ENCODE measurements around the gene CLEC12A. TPM values are rescaled to one million over a fixed set of nuclear protein-coding genes. Genes with fewer than 3 reads are reported as not detected.
"Not testable (repeated sequence)": the region's sequence is repeated elsewhere in the genome, so short reads cannot be mapped to it uniquely, and the experiment has no call there.

Gene CLEC12A
- total RNA-seq, 4 donors from 2014 or later = 0.64 to 1.5 TPM; not detected in 2

DNA sequence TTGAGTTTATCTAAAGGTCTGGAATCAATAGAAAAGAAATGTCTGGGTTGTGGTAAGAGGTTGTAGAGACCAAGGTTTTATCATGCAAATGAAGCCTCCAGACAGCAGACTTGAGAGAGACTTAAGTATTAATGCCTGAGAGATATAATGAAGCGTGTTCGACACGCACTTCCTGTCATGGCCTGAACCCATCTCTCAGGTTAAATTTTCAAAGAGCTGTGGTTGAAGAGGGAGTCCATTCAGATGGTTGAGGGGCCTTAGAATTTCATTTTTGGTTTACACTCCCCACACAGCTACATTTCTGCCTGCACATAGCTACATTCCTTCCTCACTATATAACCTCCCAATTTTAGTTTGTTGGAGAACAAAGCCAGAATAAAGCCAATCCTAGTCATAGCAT is 10.1 kb upstream of the CLEC12A start:
- H3K4me1 ChIP-seq = no peaks in the 10 kb centered on the region
- H3K27me3 ChIP-seq = no peaks in the 10 kb centered on the region
- WGBS, 2 donors = 88 to 91% methylated on average over 3 of the region's 3 CpGs
- intact Hi-C loops (cut with DNase I) = no loop called here
- no peak overlapping the region for H3K27ac ChIP-seq
- no peak overlapping the region for H3K4me3 ChIP-seq
- DNase-seq = no peak
- TF ChIP-seq CTCF (IDR thresholded peaks at IDR 0.05) (no peak), POLR2A (IDR thresholded peaks at IDR 0.05) (no peak)
- no peaks in the 10 kb centered on the region for H3K9me3 ChIP-seq
- no peaks in the 10 kb centered on the region for H3K36me3 ChIP-seq

- Histone ChIP-seq H3K36me3 (no peaks in the 10 kb centered on the region), H3K9me3 (no peaks in the 10 kb centered on the region), H3K4me1 (no peaks in the 10 kb centered on the region), H3K27ac (no peak overlapping the region), H3K4me3 (no peak overlapping the region), H3K27me3 (no peaks in the 10 kb centered on the region)
- 85 to 90% methylated on average over 3 of the region's 3 CpGs for WGBS, 2 donors
- intact Hi-C loops (cut with DNase I) = no loop called here
- TF ChIP-seq POLR2A (IDR thresholded peaks at IDR 0.05) (no peak), CTCF (IDR thresholded peaks at IDR 0.05) (no peak)
- no peak for DNase-seq
These were observed 9.3 kb upstream of the CLEC12A start for GRCh38 chr12:9961901-9962300.

- no peaks in the 10 kb centered on the region for H3K36me3 ChIP-seq
- no peak for DNase-seq
- no peak for TF ChIP-seq CTCF (IDR thresholded peaks at IDR 0.05)
- TF ChIP-seq POLR2A (IDR thresholded peaks at IDR 0.05) = no peak
- no peaks in the 10 kb centered on the region for H3K27me3 ChIP-seq
- no peak overlapping the region for H3K27ac ChIP-seq
- no peaks in the 10 kb centered on the region for H3K9me3 ChIP-seq
- H3K4me3 ChIP-seq = no peak overlapping the region
- WGBS, 2 donors = 62 to 82% methylated on average over 2 of the region's 2 CpGs
- intact Hi-C loops (cut with DNase I) = no loop called here
- H3K4me1 ChIP-seq = no peaks in the 10 kb centered on the region
These were observed 1.5 kb upstream of the CLEC12A start for GRCh38 chr12:9969673-9970072.

- intact Hi-C loops (cut with DNase I) = no loop called here
- DNase-seq = no peak
- 47 to 65% methylated on average over 1 of the region's 1 CpG for WGBS, 2 donors
- no peaks in the 10 kb centered on the region for H3K36me3 ChIP-seq
- H3K4me1 ChIP-seq = no peaks in the 10 kb centered on the region
- H3K27me3 ChIP-seq = no peaks in the 10 kb centered on the region
- H3K27ac ChIP-seq = no peak overlapping the region
- TF ChIP-seq CTCF (IDR thresholded peaks at IDR 0.05) = no peak
- no peak for TF ChIP-seq POLR2A (IDR thresholded peaks at IDR 0.05)
- H3K4me3 ChIP-seq = no peak overlapping the region
- no peaks in the 10 kb centered on the region for H3K9me3 ChIP-seq
These were observed 2.7 kb downstream of the CLEC12A start for GRCh38 chr12:9973949-9974348.

- intact Hi-C loops (cut with DNase I) = not testable (repeated sequence)
These were observed 3.5 kb downstream of the CLEC12A start for GRCh38 chr12:9974731-9975130.

GRCh38 chr12:9975614-9976013 is 4.4 kb downstream of the CLEC12A start:
- H3K27me3 ChIP-seq = no peaks in the 10 kb centered on the region
- TF ChIP-seq POLR2A (IDR thresholded peaks at IDR 0.05) (no peak), CTCF (IDR thresholded peaks at IDR 0.05) (no peak)
- H3K9me3 ChIP-seq = no peaks in the 10 kb centered on the region
- H3K4me3 ChIP-seq = no peak overlapping the region
- no peak for DNase-seq
- intact Hi-C loops (cut with DNase I) = no loop called here
- 76 to 94% methylated on average over 1 of the region's 2 CpGs for WGBS, 2 donors
- H3K36me3 ChIP-seq = no peaks in the 10 kb centered on the region
- H3K4me1 ChIP-seq = no peaks in the 10 kb centered on the region
- no peak overlapping the region for H3K27ac ChIP-seq

More at GRCh38 chr12:9974731-9975130, 3.5 kb downstream of the CLEC12A start:
- not testable (repeated sequence) for H3K36me3 ChIP-seq, H3K27me3 ChIP-seq, H3K4me3 ChIP-seq, DNase-seq, H3K9me3 ChIP-seq, H3K4me1 ChIP-seq, H3K27ac ChIP-seq
- 93 to 94% methylated on average over 2 of the region's 2 CpGs for WGBS, 2 donors

DNA sequence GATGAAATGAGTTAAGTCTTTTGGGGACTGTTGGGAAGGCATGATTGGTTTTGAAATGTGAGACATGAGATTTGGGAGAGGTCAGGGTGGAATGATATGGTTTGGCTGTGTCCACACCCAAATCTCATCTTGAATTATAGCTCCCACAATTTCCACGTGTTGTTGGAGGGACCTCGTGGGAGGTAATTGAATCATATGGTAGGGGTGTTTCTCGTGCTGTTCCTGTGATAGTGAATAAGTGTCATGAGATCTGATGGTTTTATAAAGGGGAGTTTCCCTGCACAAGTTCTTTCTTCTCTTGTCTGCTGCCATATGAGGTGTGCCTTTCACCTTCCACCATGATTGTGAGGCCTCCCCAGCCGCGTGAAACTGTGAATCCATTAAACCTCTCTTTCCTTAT is 5.4 kb downstream of the CLEC12A start:
- H3K9me3 ChIP-seq = not testable (repeated sequence)
- WGBS, 2 donors = 61% methylated on average over 5 of the region's 5 CpGs

More for the DNA sequence above, 5.4 kb downstream of the CLEC12A start:
- DNase-seq; H3K36me3 ChIP-seq; H3K27me3 ChIP-seq; H3K27ac ChIP-seq; intact Hi-C loops (cut with DNase I); H3K4me1 ChIP-seq; H3K4me3 ChIP-seq: not testable (repeated sequence)
